NCI-H1694 treated with DMSO at 0.1 percent for 48 hours (cell line): ENCODE measurements around the gene ELAC1.

ENCODE experiments used
- DNase-seq: peaks from one replicate; lab custom pipeline; 2025; lab: John Stamatoyannopoulos, UW

ELAC1 gene

GRCh38 chr18:51020536-51020935 lies 52.7 kb downstream of the ELAC1 start:
- no peak for DNase-seq

DNA sequence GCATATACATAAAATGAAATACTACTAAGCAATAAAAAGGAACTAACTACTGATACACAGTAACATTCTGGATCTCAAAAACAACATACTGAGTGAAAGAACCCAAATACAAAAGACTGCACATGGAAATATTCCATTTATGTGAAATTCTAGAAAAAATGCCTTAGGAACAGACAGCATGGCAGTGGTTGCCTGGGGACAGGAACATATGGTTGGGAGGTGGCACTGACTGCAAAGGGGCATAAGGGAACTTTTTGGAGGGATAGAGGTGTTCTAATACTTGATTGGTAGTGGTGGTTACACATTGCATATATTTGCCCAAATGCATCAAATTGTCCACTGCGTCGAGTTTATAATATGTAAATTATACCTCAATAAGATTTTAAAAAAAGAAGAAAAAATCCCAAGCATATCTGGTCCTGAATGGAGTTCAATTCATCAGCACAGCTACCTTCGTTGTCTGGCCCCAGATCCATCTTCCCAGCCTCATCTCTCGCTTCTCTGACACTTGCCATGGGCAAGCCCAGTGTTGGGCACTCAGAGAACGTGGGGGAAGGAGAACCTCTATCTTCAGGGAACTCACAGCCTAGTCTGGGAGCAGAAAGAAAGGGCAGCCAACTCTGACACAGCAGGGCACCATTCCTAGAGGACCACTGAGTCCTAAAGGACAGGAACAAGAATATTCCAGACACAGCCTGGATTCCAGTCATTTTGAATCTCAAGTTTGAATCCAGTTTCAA lies 53.6 kb downstream of the ELAC1 start:
- no peak for DNase-seq

GRCh38 chr18:51025512-51025911 lies 57.7 kb downstream of the ELAC1 start:
- no peak for DNase-seq

- DNase-seq: no peak
These were observed 60.5 kb downstream of the ELAC1 start for GRCh38 chr18:51028201-51028805.

DNA sequence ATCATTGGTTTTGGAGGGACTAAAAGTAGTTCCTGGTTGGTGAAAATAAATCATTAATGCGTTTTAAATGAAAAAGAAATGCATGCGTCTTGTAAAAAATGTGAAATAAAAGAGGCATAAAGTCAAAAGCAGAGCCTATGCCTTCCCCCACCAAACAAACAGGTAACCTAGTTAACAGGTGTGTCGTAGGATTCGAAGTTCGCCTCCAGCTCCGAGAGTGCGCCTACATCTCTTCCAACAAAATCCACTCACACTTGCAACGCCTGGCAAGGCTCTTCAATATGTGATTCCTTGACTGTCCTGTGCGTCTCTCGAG lies 61.5 kb downstream of the ELAC1 start:
- DNase-seq: no peak

DNA sequence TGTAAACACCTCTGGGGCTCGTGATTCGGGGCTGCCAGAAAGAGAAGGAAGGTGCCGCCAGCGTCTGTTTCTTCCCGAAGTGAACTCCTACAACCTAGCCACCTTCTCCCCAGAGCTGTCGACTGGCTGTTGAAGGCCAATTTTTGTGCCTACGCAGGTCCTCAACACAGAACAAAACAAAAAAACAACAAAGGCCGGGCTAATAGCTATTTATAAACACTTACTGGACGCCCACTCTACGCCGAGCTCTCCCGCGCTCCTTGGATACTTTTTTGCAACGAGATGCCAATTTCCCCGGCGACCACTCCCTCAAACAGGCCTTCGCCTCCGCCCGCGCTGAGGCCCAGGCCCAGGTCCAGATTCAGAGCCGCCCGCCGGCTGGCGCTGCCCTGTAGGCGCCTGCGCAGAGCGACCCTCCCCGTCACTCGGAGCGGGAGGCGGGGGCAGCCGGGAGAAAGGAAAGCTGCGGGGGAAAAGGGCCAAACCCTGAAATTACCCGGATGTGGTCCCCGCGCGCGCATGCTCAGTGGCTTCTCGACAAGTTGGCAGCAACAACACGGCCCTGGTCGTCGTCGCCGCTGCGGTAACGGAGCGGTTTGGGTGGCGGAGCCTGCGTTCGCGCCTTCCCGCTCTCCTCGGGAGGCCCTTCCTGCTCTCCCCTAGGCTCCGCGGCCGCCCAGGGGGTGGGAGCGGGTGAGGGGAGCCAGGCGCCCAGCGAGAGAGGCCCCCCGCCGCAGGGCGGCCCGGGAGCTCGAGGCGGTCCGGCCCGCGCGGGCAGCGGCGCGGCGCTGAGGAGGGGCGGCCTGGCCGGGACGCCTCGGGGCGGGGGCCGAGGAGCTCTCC lies 62.1 kb downstream of the ELAC1 start, which contains the start of gene SMAD4:
Gene SMAD4 (plus strand): TSS at position 520 of the 843 bp plus-strand sequence. CDS start 16,834 bp downstream, outside the sequence.
- peak; percentile 82 for DNase-seq

DNA sequence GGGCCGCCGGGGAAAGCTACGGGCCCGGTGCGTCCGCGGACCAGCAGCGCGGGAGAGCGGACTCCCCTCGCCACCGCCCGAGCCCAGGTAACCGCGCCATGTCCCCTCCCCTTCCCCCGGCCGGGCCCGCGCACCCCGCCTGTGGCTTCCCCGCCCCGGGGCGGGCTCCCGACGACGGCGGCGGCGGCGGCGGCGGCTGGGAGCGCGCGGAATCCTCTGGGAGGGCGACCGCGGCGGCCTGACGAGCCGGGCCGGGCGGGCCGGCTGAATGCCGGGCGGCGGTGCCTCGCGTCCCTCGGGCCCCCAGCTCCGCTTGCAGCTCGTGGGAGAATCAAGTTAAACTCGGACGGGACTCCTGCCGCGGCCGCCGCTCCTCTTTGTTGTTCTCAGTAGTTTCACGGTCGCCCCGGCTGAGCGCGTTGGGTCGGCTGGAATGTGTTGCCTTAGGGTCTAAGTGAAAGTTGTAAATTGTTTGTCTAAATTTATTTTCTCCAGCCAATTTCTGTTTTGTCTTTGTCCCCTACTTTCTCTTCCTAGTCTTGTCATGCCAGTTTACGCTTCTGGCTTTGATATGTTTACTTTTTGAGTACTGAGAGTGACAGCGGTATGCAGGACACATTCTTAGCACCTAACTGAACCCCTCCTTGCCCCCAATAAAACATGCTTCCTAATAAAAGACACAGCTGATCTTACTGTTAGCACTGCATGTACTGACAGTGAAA lies 62.9 kb downstream of the ELAC1 start:
- no peak for DNase-seq

DNA sequence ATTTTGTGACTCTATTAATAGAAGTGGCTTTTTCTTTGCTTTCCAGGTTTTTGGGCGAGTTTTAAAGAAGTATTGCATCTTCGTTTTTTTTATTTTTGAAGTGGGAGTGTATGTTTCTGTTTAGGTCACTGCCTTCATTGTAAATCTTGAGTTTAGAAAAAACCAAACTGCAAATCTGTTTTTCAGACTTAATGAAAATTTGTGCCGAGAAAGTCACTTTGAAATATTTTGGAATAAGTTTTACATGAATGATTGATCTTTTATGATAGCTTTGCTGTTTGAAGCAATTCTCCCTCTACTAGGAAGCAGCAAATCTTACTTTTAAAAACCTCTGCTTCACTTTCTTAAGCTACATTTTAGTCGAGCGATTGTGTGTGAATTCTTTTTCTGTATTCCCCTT lies 64.4 kb downstream of the ELAC1 start:
- DNase-seq: no peak

- no peak for DNase-seq
These were observed 69.4 kb downstream of the ELAC1 start for GRCh38 chr18:51037230-51037629.
